Stimulated activated CD4-positive, alpha-beta T cell treated with anti-CD3 and anti-CD28 coated beads, Interleukin-15, amount 100 ng/mL, for 24 hours (primary cell): Measurements from ENCODE around the gene SAPCD2.

Experiments
- DNase-seq: peaks from one replicate; pipeline ENCODE4 v3.0.0-alpha.2; 2020

Gene SAPCD2

DNA sequence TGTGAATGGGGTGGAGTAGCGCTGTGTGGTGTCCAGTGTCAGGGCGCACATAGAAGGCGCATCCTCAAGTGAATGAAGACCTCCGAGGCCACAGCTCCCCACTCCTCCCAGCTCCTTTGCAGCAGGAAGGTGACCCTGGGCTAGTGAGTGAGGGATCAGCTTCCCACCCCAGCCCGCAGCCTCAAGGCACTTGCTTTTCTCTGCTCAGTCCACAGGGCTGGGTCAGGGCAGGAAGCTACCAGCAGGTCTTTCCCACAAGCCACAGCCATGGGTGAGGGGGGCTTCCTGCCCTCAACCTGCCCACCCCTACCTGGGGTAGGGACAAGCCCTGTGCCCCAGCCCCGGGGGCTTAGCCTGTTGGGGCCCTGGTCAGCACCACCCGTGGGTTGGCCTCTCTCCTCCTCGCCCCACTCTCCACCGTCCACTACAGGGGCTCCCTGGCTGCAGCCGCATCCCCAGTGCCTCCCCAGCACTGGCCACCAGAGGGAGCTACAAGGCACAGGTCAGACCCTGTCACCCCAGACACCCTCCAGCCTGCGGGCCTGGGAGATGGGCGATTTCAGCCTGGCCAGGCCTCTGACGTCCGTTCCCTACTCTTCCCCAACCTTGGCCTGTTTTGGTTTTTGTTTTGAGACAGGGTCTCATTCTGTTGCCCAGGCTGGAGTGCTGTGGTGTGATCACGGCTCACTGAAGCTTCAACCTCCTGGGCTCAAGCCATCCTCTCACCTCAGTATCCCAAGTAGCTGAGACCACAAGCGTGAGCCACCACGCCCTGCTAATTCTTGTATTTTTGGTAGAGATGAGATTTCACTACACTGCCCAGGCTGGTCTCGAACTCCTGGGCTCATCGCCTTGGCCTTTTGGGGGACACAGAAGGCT, 41.1 kb downstream of the SAPCD2 start:
- peak; percentile 85 for DNase-seq

DNA sequence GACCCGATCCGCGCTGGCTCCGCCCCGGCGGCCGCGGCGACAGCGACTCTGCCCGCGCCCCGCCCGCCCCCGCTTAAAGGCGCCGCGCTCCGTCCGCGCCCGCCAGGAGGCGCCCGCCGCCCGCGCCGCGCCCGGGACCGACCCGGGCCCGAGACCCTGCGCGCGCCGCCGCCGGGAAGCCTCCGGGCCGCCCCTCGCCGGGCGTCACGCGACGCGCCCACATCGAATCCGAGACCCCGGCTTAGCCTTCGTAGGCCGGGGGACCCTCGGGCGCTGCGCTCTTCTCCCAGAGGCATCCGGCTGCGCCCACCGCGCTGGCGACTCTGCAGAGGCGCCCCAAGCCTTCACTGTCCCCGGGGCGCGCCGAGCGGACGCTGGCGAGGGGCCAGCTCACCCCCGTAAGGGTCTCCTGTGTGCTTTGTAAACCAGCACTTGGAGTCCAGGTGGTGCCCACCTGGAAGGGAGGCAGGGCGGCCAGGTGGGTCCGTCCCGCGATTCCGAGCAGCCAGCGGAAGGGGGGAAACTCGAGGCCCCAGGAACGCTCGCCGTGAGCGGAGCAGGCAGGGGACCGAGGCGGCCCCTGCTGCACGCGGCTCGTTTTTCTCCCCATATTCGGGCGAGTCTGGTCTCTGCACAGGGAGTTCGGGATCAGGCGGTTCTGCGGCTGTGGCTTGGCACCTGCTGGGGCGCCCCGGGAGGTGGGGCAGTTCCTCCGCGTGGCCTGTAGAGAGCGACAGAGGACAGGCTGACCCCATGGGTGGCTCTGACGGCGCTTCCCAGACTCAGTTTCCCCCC, 41.9 kb downstream of the SAPCD2 start:
- DNase-seq = peak; percentile 80

GRCh38 chr9:137027369-137028262, 42.7 kb downstream of the SAPCD2 start, which contains the start of gene ABCA2:
Gene ABCA2 (minus strand): TSS chr9:137028237. CDS start chr9:137028140, 97 bp downstream.
- no peak for DNase-seq

DNA sequence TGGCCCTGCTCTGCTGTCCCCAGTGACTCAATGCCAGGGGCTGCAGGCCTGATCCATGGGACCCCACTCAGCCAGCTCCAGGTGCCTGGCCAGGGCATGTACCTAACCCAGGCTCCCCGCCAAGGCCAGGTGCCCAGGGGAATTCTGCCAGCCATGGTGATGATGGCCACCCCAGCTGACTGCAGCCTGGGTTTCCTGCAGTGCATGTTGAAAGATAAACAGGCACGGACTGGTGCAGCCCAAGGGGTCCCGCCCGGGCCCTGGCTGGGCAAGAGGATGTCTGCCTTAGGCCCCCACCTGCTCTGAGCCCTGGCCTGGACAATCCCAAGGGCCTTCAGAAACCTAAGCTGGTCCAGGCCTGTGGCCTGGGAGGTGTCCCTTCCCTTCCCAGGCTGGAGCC, 43.5 kb downstream of the SAPCD2 start:
- DNase-seq = no peak

DNA sequence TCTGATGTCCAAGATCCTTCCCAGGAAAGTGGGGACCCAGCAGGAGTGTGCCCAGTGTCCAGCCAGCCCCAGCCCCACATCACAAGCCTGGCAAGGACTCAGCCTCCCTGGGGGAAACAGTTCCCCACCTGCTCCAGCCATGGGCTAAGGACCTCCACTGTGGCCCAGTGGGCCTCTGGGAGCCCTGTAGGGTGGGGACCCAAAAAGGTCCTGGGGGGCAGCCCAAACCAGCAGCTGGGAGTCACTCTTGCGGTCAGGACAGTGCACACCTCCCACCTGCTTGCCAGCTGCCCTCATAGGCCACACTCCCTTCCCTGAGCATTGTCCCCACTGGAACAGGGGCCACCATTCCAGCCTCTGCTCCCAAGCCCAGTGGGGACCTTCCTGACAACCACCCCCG, 44.0 kb downstream of the SAPCD2 start:
- no peak for DNase-seq

DNA sequence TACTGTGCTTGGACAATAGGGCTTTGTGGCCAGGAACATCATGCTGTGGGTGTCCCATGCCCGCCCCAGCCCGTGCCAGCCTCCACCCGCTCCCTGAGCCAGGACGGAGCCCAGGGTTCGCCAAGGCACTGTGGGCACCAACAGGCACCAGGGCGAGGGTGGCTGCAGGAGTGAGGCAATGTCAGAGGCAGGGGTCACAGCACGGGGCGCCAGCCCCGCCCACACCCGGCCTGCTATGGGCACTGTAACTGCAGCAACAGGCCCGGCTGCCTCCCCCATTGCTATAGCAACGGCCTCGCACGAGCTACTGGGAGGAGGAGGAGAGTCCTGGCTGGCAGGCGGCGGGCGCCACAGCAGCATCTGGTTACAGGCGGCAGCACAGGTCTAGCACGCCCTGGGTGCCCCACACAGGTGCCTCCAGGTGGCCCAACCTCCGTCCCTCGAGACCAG, 44.8 kb downstream of the SAPCD2 start:
- no peak for DNase-seq

- no peak for DNase-seq
Observed at GRCh38 chr9:137023583-137023991, 46.8 kb downstream of the SAPCD2 start.

- DNase-seq = no peak
Observed at GRCh38 chr9:137023157-137023556, 47.2 kb downstream of the SAPCD2 start.

GRCh38 chr9:137022662-137023008, 47.7 kb downstream of the SAPCD2 start:
- no peak for DNase-seq

DNA sequence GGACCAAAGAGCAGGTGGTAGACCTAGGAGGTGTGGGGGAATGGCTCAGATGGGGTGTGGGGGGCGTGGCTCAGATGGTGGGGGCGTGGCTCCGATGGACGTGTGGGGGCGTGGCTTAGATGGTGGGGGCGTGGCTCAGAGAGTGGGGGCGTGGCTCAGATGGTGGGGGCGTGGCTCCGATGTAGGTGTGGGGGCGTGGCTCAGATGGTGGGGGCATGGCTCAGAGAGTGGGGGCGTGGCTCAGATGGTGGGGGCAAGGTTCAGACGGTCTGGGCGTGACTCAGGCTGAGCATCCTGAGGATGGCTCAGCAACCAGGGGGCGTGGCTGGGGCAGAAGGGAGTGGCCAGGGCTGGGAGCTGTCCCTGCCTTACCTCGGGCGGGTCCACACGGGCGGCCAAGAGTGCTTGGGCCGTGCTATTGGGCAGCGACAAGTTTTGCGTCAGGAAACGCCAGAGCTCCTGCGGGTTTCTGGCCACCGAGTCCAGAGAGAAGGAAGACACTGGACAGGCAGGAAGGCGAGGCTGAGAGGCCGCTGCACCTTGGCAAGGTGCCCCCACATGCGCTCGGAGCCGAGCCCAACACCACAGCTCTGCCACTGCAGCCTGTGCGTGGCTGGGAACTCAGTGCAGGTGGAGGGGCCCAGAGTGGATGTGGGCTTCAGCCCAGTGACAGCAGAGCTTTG, 48.2 kb downstream of the SAPCD2 start:
- DNase-seq = peak; percentile 88

- DNase-seq = no peak
Observed at GRCh38 chr9:137021568-137021978, 48.8 kb downstream of the SAPCD2 start.

GRCh38 chr9:137020771-137021567, 49.4 kb downstream of the SAPCD2 start:
- DNase-seq = no peak

DNA sequence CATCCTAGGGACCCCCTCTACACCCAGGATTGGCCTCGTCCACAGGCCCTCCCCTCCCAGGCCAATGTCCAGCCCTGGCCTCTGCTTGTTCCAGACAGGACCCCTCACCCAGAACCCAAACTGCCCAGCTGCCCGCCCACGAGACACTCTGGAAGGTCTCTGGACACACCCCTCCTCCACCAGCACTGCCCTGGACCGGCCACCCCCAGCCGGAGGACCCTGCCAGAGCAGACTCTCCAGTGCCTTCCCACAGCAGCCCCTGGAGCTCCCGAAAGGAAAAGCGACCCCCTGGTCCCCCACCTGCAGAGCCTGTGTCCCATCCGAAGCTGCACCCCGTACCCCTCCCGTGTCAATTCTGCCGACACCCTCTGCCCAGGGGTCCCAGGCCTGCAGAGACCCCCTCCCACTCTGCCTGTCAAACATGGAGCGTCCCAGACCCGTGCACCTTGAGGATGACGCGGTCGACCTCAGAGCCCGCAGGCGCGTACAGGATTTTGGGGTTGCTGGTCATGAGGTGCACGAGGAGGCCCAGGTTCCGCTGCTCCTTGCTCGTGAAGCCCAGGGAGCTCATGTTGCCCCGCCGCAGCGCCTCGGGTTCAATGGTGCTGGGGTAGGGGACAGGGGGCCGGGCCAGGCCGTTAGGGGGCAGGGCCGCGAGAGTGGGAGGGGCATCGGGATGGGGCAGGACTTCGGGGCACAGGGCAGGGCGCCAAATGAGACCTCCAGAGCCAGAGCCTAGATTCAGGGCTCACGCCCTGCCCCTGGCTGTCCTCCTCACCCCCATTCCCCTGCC, 50.3 kb downstream of the SAPCD2 start:
- DNase-seq = no peak

GRCh38 chr9:137018761-137019559, 51.4 kb downstream of the SAPCD2 start:
- DNase-seq = no peak

GRCh38 chr9:137017791-137018497, 52.4 kb downstream of the SAPCD2 start:
- DNase-seq = no peak

GRCh38 chr9:137017071-137017470, 53.3 kb downstream of the SAPCD2 start:
- no peak for DNase-seq

GRCh38 chr9:137016436-137016835, 53.9 kb downstream of the SAPCD2 start:
- DNase-seq = no peak

- DNase-seq = no peak
Observed at GRCh38 chr9:137015976-137016375, 54.4 kb downstream of the SAPCD2 start.

GRCh38 chr9:137015540-137015930, 54.8 kb downstream of the SAPCD2 start:
- DNase-seq = no peak
